ENCODE data around the gene SSNA1. TPM values are rescaled to one million over a fixed set of nuclear protein-coding genes. Genes with fewer than 3 reads are reported as not detected.
A peak's percentile ranks its signal among the peaks of the same experiment; 100 is the strongest.

The SSNA1 gene
- total and polyA plus RNA-seq, 5 experiments from 2014 or later: 39.2 to 123 (median 97.8) TPM

DNA sequence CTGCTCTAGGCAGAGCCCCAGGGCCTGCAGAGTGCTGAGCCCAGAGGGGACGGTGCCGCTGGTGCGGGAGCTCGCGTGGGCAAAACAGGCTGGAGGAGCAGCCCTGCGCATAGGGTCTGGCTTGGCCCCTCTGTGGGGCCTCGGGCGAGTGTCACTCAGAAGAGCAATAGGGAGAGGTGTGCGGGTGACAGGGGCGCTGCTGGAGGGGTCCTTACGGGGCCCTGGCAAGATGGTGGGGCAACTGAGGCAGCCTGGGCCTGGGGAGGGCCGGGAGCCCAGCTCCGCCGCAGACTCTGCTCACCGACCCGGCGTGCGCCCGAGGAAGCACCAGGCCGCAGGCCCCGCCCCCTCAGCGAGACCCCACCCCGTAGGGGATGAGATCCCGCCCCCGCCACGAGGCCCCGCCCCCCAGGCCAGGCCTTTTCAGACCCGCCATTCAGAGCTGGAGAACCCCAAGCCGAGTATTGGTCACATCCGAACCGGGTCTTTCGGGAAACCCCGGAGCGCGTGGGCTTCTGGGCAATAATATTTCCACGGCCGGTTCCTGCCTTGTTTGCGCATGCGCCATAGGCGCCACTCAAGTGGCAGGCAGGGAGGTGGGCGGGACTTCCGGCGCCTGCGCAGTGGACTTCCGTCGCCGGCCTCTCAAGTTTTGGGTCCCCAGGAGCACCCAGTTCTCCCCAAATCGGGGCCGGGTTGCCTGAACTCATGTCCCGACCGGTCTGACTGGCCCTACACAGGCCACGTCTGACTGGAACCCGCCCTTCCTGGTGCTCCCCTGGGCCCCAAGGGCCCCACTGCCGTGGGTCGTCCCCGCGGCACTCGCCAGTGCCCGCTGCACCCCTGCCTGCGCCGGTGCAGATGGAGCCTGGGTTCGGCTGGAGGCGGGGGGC is 34.8 kb downstream of the SSNA1 start:
- Mint-ChIP-seq H3K4me3 (peak overlapping the region; percentile 73 to 89 (median 82)), H3K4me1 (peaks cover 5 to 14% (median 12%) of the 10 kb centered on the region in 4 donors), H3K27me3 (peaks cover 2 to 10% (median 3%) of the 10 kb centered on the region in 5 donors), H3K36me3 (peaks cover 0 to 2% (median 1%) of the 10 kb centered on the region in 3 donors), H3K9me3 (no peaks in the 10 kb centered on the region), H3K27ac (peak overlapping the region; percentile 60 to 92 (median 82))
- ATAC-seq (peak; percentile 90 to 93), DNase-seq (peak; percentile 95 to 100 (median 98))
- POLR2A ChIA-PET: interaction anchor here (0.6 to 6.4 kb wide), 28 partner anchors 9 to 495 kb away, joined by 3 to 85 read pairs (median 5); partner anchors contain the start of genes ANAPC2, EHMT1, MAN1B1 and NDOR1

DNA sequence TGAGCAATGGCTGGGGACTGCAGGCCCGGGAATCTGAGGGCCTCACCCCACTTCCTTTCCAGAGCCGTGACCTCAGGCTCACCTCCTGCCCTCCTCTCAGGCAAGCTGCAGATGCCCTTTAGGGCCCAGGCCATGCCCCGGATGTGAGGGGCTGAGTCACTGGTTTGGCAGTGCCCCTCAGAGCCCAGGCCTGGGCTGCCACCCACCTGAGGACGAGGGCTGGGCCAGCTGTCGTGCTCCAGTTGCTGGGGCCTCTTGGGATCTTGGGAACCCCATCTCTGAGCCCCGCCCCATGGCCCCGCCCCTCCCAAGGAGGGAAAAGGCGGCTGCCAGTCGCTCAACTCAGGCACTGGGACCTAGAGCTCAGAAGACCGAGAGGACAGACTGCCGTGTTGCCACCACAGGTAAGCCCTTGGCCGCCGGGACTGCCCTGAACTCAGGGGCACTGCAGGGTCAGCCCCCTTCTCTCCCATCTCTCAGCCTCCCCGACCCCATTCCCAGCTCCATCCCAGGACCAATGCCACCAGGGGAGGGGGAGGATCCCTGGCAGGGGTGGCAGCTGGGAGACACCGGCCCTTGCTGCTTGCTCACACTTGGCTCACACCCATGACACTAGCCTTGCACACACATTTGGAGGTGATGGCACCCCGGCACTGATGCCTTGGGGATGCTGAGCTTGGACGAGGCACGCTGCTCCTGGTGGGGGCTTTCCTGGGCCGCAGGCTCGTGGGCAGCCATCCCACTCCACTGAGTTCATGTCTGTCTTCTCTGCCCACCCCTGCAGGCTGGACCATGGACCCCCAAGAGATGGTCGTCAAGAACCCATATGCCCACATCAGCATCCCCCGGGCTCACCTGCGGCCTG is 36.6 kb downstream of the SSNA1 start, which contains the start of gene CYSRT1:
CYSRT1 (plus strand) TSS at position 345 of the 865 bp plus-strand sequence; CDS start at position 793, 448 bp downstream.
- DNase-seq (no peak), ATAC-seq (no peak)
- Mint-ChIP-seq H3K4me3 (peak within 1 kb of the TSS; percentile 73 to 89 (median 82)), H3K27me3 (peaks cover 2 to 10% (median 4%) of the 10 kb centered on the region in 5 donors), H3K36me3 (peaks cover 0 to 2% (median 1%) of the 10 kb centered on the region in 3 donors), H3K27ac (peak within 1 kb of the TSS in 9 of 10 donors; percentile 67 to 92 (median 84)), H3K4me1 (peaks cover 5 to 14% (median 12%) of the 10 kb centered on the region in 4 donors), H3K9me3 (no peaks in the 10 kb centered on the region)
- POLR2A ChIA-PET: interaction anchor here (2.0 to 6.4 kb wide), 7 partner anchors 16 to 138 kb away, joined by 4 to 85 read pairs (median 34); partner anchors contain the start of genes ANAPC2, MAN1B1, NDOR1 and SSNA1

DNA sequence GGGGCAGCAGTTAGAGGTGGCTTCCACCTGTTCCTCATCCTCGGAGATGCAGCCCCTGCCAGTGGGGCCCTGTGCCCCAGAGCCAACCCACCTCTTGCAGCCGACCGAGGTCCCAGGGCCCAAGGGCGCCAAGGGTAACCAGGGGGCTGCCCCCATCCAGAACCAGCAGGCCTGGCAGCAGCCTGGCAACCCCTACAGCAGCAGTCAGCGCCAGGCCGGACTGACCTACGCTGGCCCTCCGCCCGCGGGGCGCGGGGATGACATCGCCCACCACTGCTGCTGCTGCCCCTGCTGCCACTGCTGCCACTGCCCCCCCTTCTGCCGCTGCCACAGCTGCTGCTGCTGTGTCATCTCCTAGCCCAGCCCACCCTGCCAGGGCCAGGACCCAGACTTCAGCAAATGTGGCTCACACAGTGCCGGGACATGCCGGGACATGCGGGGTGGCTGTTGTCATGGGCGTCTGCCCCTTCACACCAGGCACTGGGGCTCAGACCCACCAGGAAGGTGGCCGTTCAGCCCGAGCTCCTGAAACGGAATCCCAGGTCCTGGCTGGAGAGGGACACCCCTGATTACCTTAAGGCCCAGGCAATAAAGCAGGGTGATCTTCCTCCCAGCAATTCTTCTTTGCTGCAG is 37.3 kb downstream of the SSNA1 start:
- DNase-seq (no peak), ATAC-seq (no peak)
- peak overlapping the region in 1 of 10 donors; percentile 38 for H3K4me3 Mint-ChIP-seq
- POLR2A ChIA-PET: interaction anchor here (2.4 to 6.4 kb wide), 3 partner anchors 22 to 139 kb away, joined by 11 to 85 read pairs (median 59); partner anchors contain the start of genes ANAPC2, MAN1B1, NDOR1 and SSNA1
- peak overlapping the region in 1 of 10 donors; percentile 20 for H3K27ac Mint-ChIP-seq
- no peaks in the 10 kb centered on the region for H3K9me3 Mint-ChIP-seq
- peaks cover 5 to 14% (median 12%) of the 10 kb centered on the region in 4 donors for H3K4me1 Mint-ChIP-seq
- H3K36me3 Mint-ChIP-seq: peaks cover 0 to 2% (median 1%) of the 10 kb centered on the region in 3 donors
- peaks cover 2 to 10% (median 4%) of the 10 kb centered on the region in 5 donors for H3K27me3 Mint-ChIP-seq

DNA sequence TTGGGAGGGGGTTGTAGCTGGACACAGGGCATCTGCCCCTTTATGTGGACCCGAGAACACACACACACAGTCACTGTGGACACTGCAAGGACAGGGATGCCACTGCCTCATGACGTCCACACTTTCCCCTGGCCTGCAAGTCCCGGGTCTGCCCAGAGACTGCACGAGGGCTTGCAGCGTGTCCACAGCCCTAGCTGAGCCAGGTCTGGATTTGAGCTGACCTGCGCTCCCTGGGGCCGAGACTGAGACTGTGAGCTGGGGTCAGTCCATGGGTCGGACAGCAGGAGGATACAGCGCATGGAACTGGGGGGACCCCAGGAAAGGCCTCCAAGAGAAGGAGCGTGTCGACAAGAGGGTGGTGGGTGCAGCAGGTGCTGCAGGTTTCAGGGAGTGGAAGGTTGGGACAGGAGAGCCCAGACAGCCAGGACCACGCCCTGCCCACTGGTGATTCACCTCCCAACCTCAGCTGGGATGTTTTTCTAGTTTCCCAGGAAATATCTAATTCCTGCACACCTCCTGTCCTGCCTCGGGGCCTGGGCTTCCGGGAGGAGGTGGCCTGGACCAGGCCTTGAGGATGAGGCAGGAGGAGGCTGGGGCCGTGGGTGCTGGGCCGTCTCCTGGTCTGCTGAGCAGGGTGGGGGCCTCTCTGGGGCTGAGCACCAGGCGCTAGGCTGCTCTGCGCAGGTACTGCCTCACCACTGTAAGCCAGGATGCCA is 38.0 kb downstream of the SSNA1 start:
- H3K36me3 Mint-ChIP-seq: peaks cover 0 to 2% (median 1%) of the 10 kb centered on the region in 3 donors
- no peak for DNase-seq
- POLR2A ChIA-PET: interaction anchor here (1.0 to 6.4 kb wide), 6 partner anchors 38 to 140 kb away, joined by 3 to 59 read pairs (median 6); partner anchors contain the start of genes ANAPC2, MAN1B1 and SSNA1

DNA sequence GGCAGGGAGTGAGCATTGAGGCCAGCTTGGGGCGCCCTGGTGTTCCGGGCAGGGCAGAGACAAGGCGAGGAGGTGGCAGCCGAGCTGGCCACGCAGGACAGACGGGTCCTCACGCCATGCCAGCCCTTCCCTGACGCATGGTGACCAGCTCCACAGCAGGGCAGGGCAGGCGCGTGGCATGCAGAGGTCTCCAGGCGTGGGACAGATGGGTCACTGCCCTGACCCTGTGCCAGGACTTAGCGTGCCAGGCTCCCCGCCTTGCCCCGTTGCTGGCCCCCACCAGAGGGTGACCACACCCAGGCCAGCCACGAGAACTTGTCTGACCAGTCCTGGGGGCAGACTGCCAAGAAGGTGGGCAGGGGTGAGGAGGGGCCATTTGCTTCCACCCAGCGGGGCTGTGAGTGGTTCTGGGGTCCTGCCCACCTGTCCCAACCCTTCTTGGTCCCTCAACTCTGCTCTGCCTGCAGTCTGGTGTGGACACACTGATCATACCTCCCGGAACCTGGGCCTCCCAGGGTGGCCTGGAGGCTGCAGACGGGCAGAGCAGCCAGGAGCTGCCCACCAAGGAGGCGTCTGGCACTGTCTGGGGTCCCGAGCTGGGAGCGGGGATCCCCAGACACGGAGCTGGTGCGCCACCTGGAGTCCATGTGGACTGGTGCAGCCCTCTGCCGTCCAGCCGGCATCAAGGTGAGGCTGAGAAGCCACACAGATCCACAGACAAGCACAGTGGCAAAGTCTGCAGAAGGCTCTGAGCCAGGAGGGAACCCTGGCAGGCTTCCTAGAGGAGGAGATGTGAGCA is 38.8 kb downstream of the SSNA1 start, which contains the start of gene RNF224:
RNF224 (plus strand) TSS at position 449 of the 799 bp plus-strand sequence. CDS start 834 bp downstream, outside the sequence.
- peak within 1 kb of the TSS in 5 of 10 donors; percentile 1 to 64 (median 28) for H3K4me3 Mint-ChIP-seq

More for the DNA sequence above, 38.0 kb downstream of the SSNA1 start:
- peaks cover 2 to 11% (median 4%) of the 10 kb centered on the region in 5 donors for H3K27me3 Mint-ChIP-seq
- H3K9me3 Mint-ChIP-seq: no peaks in the 10 kb centered on the region
- H3K4me3 Mint-ChIP-seq: no peak overlapping the region
- no peak for ATAC-seq
- no peak overlapping the region for H3K27ac Mint-ChIP-seq
- peaks cover 5 to 14% (median 12%) of the 10 kb centered on the region in 4 donors for H3K4me1 Mint-ChIP-seq

DNA sequence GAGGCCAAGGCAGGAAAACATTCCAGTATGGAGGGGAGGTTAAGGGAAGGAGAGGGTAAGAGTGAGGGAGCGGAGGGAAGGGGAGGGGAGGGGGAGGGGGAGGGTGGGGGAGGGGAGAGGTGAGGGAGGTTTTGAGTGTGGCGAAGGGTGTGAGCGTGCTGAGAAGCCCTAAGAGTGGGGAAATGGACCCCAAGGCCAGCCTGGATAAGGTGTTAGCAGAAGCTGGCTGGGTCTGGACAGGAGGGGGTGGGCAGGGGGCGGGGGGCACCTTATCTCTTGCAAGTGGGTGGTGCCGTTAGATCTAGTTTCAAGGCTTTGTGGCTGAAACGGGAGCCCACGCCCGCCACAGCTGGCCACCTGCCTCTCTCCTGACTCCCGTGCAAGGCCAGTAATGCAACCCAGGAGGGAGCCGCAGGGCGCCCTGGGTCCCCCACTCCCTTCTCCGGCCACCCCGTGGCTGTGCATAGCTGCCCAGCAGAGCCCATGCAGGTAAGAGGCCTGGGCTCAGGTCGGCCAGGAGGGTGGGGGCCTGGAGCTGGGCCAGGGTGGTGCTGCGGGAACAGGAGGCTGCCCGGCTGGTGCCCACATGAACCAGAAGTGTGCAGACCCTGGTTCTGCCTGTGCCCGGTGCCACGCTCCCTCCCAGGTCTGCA is 39.5 kb downstream of the SSNA1 start:
- POLR2A ChIA-PET: interaction anchor here (0.9 to 6.4 kb wide), 7 partner anchors 9 to 132 kb away, joined by 3 to 59 read pairs (median 5); partner anchors contain the start of genes ANAPC2 and SSNA1
- ATAC-seq (no peak), DNase-seq (no peak)
- peaks cover 0 to 2% (median 1%) of the 10 kb centered on the region in 3 donors for H3K36me3 Mint-ChIP-seq
- H3K27me3 Mint-ChIP-seq: peaks cover 2 to 18% (median 4%) of the 10 kb centered on the region in 5 donors
- H3K9me3 Mint-ChIP-seq: no peaks in the 10 kb centered on the region
- peak overlapping the region in 4 of 10 donors; percentile 20 to 64 (median 38) for H3K4me3 Mint-ChIP-seq
- H3K4me1 Mint-ChIP-seq: peaks cover 4 to 13% (median 9%) of the 10 kb centered on the region in 4 donors
- peak overlapping the region in 3 of 10 donors; percentile 56 to 90 (median 82) for H3K27ac Mint-ChIP-seq

More for the DNA sequence above, 38.8 kb downstream of the SSNA1 start, which contains the start of gene RNF224:
- peak within 1 kb of the TSS in 6 of 10 donors; percentile 2 to 90 (median 32) for H3K27ac Mint-ChIP-seq
- POLR2A ChIA-PET: interaction anchor here (0.9 to 6.4 kb wide), 9 partner anchors 10 to 140 kb away, joined by 3 to 59 read pairs (median 6); partner anchors contain the start of genes ANAPC2, MAN1B1 and SSNA1
- ATAC-seq (peak; percentile 43), DNase-seq (peak; percentile 71 to 88 (median 81))
- no peaks in the 10 kb centered on the region for H3K9me3 Mint-ChIP-seq
- peaks cover 5 to 14% (median 12%) of the 10 kb centered on the region in 4 donors for H3K4me1 Mint-ChIP-seq
- H3K27me3 Mint-ChIP-seq: peaks cover 2 to 17% (median 4%) of the 10 kb centered on the region in 5 donors
- peaks cover 0 to 2% (median 1%) of the 10 kb centered on the region in 3 donors for H3K36me3 Mint-ChIP-seq

DNA sequence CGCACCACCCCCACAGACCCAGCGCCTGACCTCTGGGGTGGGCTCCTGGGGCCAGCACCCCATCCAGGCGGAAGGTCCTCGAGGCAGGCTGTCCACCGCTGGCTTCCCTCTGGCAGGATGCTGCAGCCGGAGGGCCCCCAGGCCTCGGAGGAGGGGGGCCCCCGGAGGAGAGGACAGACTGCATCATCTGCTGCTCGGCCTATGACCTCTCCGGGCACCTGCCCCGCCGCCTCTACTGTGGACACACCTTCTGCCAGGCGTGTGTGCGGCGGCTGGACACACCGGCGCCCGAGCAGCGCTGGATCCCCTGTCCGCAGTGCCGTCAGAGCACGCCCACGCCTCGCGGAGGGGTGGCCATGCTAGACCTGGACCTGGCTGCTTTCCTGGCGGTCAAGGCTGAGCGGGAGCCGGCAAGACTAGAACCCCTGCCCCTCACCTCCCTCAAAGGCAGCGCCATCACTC is 40.1 kb downstream of the SSNA1 start:
- no peak overlapping the region for H3K27ac Mint-ChIP-seq
- POLR2A ChIA-PET: interaction anchor here (1.0 to 6.4 kb wide), 4 partner anchors 8 to 182 kb away, joined by 3 to 59 read pairs (median 4); partner anchors contain the start of genes ANAPC2 and SSNA1
- no peak overlapping the region for H3K4me3 Mint-ChIP-seq
- H3K4me1 Mint-ChIP-seq: peaks cover 3 to 12% (median 7%) of the 10 kb centered on the region in 4 donors
- peaks cover 2 to 18% (median 4%) of the 10 kb centered on the region in 5 donors for H3K27me3 Mint-ChIP-seq
- DNase-seq (no peak), ATAC-seq (no peak)
- H3K9me3 Mint-ChIP-seq: no peaks in the 10 kb centered on the region
- peaks cover 0 to 2% (median 1%) of the 10 kb centered on the region in 3 donors for H3K36me3 Mint-ChIP-seq

DNA sequence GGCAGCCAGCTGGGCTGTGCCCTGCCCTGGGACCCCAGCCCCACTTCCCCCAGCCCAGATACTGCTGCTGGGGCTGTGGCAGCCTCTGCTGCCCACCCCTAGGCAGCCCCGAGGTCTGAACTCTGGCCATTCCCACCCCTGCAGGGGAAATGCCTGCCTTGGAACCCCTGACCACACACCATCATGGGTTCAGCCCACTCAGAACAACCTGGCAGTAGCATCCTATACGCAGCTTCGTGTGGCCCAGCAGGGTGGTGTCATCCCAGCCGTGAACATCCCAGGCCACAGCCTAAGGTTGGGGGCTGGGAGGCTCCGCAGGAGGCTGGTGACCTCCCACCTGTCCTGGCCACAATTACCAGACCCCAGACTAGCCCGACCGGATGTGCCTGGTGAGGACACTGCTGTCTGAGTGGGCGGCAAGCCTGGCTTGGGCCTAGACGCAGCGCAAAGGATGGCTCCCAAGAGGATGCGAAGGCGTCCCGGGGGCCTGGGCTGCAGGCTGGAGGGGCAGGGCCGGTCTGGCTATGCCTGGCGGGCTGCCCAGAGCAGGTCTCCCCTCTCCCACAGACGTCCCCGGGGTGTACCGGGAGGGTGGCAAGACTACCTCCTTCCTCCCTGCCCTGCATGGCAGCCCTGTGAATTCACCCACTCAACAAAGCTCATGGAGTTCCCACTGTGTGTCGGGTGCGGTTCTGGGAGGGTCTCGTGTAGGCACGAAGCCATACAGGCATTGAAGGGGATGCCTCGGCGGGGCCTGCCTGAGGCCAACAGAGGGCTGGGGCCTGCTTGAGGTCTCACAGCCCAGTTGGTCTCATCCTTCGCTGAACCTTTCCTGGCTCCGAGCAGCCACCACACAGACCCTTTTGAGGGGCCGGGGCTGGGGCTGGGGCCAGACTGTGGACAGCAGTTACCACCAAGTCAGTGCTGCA is 40.8 kb downstream of the SSNA1 start:
- H3K9me3 Mint-ChIP-seq: no peaks in the 10 kb centered on the region
- peaks cover 2 to 18% (median 4%) of the 10 kb centered on the region in 5 donors for H3K27me3 Mint-ChIP-seq
- POLR2A ChIA-PET: interaction anchor here (1.0 to 3.0 kb wide), 4 partner anchors 8 to 183 kb away, joined by 3 to 8 read pairs (median 4); partner anchors contain the start of gene TUBB4B
- peak overlapping the region in 1 of 10 donors; percentile 10 for H3K4me3 Mint-ChIP-seq
- H3K27ac Mint-ChIP-seq: no peak overlapping the region
- DNase-seq (no peak), ATAC-seq (no peak)
- peaks cover 3 to 9% (median 5%) of the 10 kb centered on the region in 4 donors for H3K4me1 Mint-ChIP-seq
- peaks cover 0 to 2% (median 1%) of the 10 kb centered on the region in 3 donors for H3K36me3 Mint-ChIP-seq
